GM21515 (cell line): ENCODE data around the gene ZFHX2.

Experiments used
- ATAC-seq: cut with Tn5 transposase; IDR thresholded peaks from one replicate; pipeline ENCODE4 v1.9.1; 2021; ENCODE audit not compliant: unreplicated experiment

Gene ZFHX2

GRCh38 chr14:23523229-23524016, 28.1 kb downstream of the ZFHX2 start:
- ATAC-seq = no peak

- no peak for ATAC-seq
These were observed 28.8 kb downstream of the ZFHX2 start for GRCh38 chr14:23522643-23523198.

- ATAC-seq = no peak
These were observed 29.6 kb downstream of the ZFHX2 start for GRCh38 chr14:23521785-23522640.

- ATAC-seq = no peak
These were observed 30.5 kb downstream of the ZFHX2 start for GRCh38 chr14:23520899-23521533.

- no peak for ATAC-seq
These were observed 32.9 kb downstream of the ZFHX2 start for GRCh38 chr14:23518709-23519108.

- ATAC-seq = no peak
These were observed 33.8 kb downstream of the ZFHX2 start for GRCh38 chr14:23517650-23518326.

GRCh38 chr14:23514644-23514957, 37.0 kb downstream of the ZFHX2 start:
- no peak for ATAC-seq

- no peak for ATAC-seq
These were observed 37.5 kb downstream of the ZFHX2 start for GRCh38 chr14:23513818-23514643.

GRCh38 chr14:23513005-23513817, 38.4 kb downstream of the ZFHX2 start:
- ATAC-seq = no peak

GRCh38 chr14:23512156-23512555, 39.4 kb downstream of the ZFHX2 start:
- ATAC-seq = no peak

- ATAC-seq = no peak
These were observed 57.3 kb downstream of the ZFHX2 start for GRCh38 chr14:23494223-23494622.

GRCh38 chr14:23492618-23493272, 58.8 kb downstream of the ZFHX2 start:
- no peak for ATAC-seq

GRCh38 chr14:23487216-23487615, 64.3 kb downstream of the ZFHX2 start:
- no peak for ATAC-seq

GRCh38 chr14:23486036-23486435, 65.5 kb downstream of the ZFHX2 start:
- no peak for ATAC-seq

GRCh38 chr14:23485326-23485725, 66.2 kb downstream of the ZFHX2 start:
- no peak for ATAC-seq

- ATAC-seq = no peak
These were observed 68.2 kb downstream of the ZFHX2 start for GRCh38 chr14:23483236-23483854.

- no peak for ATAC-seq
These were observed 68.8 kb downstream of the ZFHX2 start for GRCh38 chr14:23482823-23483148.
